ENCODE results near the gene POLE4. TPM values are rescaled to one million over a fixed set of nuclear protein-coding genes. Genes with fewer than 3 reads are reported as not detected.

POLE4 gene, protein sequence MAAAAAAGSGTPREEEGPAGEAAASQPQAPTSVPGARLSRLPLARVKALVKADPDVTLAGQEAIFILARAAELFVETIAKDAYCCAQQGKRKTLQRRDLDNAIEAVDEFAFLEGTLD
- 10 to 100 TPM; 59.2 to 61.8 TPM for total RNA-seq

DNA sequence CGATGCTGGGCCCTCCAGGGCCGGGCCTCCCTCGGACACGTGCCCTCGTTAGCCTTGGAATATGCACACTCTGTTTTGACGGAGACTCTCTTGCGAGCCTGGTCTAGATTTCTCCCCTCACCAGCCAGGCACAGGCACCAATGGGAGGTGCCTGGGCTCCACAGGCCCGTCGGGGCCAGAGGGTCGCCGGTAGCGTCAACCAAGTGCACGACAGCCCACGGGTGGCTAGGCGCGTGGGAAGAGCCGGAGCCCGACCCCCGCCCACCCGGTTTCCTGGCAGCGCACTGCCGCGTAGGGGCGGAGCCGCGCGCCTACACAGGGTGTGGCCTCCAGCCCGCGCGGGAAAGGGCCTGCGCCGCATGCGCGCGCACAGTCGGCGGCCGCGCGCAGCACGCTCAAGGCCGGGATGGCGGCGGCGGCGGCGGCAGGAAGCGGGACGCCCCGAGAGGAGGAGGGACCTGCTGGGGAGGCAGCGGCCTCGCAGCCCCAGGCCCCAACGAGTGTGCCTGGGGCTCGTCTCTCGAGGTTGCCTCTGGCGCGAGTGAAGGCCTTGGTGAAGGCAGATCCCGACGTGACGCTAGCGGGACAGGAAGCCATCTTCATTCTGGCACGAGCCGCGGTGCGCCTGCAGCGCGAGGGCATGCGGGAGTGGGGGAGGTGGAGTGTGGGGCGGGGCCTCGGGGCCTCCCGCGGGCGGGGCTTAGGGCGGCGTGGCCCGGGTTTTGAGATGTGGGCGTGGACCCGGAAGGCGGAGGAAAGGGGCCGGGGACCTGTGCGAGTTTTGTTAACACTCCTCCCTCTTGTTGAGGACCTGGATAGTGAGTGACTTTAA lies at the start of gene POLE4:
TSS of gene POLE4 (plus strand) at position 370 of the 832 bp plus-strand sequence. CDS start at position 407, 37 bp downstream.
- TF ChIP-seq, protein P1, sequence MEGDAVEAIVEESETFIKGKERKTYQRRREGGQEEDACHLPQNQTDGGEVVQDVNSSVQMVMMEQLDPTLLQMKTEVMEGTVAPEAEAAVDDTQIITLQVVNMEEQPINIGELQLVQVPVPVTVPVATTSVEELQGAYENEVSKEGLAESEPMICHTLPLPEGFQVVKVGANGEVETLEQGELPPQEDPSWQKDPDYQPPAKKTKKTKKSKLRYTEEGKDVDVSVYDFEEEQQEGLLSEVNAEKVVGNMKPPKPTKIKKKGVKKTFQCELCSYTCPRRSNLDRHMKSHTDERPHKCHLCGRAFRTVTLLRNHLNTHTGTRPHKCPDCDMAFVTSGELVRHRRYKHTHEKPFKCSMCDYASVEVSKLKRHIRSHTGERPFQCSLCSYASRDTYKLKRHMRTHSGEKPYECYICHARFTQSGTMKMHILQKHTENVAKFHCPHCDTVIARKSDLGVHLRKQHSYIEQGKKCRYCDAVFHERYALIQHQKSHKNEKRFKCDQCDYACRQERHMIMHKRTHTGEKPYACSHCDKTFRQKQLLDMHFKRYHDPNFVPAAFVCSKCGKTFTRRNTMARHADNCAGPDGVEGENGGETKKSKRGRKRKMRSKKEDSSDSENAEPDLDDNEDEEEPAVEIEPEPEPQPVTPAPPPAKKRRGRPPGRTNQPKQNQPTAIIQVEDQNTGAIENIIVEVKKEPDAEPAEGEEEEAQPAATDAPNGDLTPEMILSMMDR (IDR thresholded peaks at IDR 0.05): no peak
- peak; percentile 95 for DNase-seq
- Histone ChIP-seq H3K4me3 (peak within 1 kb of the TSS; percentile 45), H3K4me1 (no peaks in the 10 kb centered on the region), H3K27me3 (no peaks in the 10 kb centered on the region), H3K27ac (peak within 1 kb of the TSS; percentile 76), H3K36me3 (no peaks in the 10 kb centered on the region), H3K9ac (ENCODE audit: low read depth in 2 of 2, low read length in 2 of 2) (peak within 1 kb of the TSS; percentile 49 to 88), H3K9me3 (no peaks in the 10 kb centered on the region)
- intact Hi-C loops (cut with DNase I): no loop called here

DNA sequence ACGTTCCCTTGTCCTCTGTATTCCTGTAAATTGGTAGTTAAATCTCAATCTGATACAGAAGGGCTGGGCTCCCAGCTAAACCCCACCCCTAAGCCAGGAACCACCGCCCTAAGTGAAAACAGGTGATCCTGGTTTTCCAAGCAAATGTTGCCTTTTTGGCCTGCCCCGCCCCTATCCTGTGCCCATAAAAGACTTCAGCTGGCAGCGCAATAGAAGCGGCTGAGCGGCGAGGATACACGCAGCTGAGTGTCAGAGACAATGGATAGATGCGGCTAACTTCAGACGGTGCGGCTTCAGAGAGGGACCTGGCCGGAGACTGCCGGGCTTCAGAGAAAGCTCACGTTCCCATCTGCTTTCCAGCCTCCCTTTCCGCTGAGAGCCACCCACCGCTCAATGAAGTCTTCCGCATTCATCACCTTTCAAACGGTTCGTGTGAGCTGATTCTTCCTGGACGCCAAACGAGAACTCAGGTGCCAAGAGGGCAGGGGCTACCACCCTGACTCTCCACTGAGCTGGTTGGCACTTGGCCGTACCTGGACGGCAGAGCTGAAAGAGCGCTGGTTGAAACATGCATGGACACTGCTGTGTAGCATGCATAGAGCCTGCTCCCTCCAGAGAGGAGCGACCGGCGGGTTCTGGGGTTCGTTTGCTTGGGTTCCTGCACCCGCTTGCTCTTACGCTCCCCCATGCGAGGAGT lies 49.5 kb upstream of the POLE4 start:
- TF ChIP-seq, protein P1 (IDR thresholded peaks at IDR 0.05): no peak
- intact Hi-C loops (cut with DNase I): no loop called here
- H3K4me3 ChIP-seq: peak overlapping the region; percentile 22
- no peaks in the 10 kb centered on the region for H3K4me1 ChIP-seq
- no peaks in the 10 kb centered on the region for H3K27me3 ChIP-seq
- no peaks in the 10 kb centered on the region for H3K36me3 ChIP-seq
- peak; percentile 87 for DNase-seq
- no peaks in the 10 kb centered on the region for H3K9me3 ChIP-seq
- H3K27ac ChIP-seq: no peak overlapping the region
- H3K9ac ChIP-seq (ENCODE audit: low read depth in 2 of 2, low read length in 2 of 2): no peak overlapping the region

DNA sequence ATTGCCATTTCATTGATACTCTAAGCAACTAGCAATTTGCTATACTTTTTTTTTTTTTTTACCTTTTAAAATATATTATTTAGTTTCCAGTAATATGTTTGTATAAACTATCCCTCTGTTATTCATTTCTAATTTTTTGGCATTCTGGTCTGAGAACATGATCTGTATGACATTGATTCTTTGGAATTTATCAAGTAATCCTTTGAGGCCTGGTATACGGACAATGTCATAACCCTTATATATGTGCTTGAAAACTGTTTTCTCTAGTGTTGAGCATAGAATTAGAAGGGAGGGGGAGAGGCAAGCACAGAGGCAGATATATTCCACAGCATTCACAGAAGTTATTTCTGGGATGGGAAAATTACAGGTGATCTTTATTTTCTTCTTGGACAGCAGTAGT lies 48.2 kb upstream of the POLE4 start:
- intact Hi-C loops (cut with DNase I): loop anchor here (10.0 kb wide), 1 partner anchor 155 kb away; no protein-coding TSS in a partner anchor
- Histone ChIP-seq H3K9me3 (no peaks in the 10 kb centered on the region), H3K27me3 (no peaks in the 10 kb centered on the region), H3K36me3 (no peaks in the 10 kb centered on the region), H3K9ac (ENCODE audit: low read depth in 2 of 2, low read length in 2 of 2) (no peak overlapping the region), H3K4me3 (no peak overlapping the region), H3K4me1 (no peaks in the 10 kb centered on the region), H3K27ac (no peak overlapping the region)
- TF ChIP-seq, protein P1 (IDR thresholded peaks at IDR 0.05): no peak
- no peak for DNase-seq

DNA sequence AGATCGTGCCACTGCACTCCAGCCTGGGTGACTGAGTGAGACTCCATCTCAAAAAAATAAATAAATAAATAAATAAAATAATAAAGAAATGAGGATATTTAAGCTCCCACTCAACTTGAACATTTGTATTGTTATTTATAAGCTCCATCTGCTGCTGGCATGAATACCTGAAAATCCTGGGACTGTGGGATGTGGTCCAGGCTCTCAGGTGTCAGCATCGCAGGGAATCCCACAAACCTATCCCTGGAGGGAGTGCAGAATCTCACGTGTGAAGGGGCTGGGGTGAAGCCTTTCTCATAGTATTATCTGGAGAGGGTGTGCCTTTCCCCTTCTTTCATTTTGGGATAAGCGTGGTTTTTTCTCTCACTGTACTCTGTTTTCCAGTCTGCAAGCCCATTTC lies 47.4 kb upstream of the POLE4 start:
- H3K36me3 ChIP-seq: no peaks in the 10 kb centered on the region
- H3K27ac ChIP-seq: no peak overlapping the region
- no peak for DNase-seq
- H3K9ac ChIP-seq (ENCODE audit: low read depth in 2 of 2, low read length in 2 of 2): no peak overlapping the region
- intact Hi-C loops (cut with DNase I): loop anchor here (10.0 kb wide), 1 partner anchor 154 kb away; no protein-coding TSS in a partner anchor
- no peak overlapping the region for H3K4me3 ChIP-seq
- H3K27me3 ChIP-seq: no peaks in the 10 kb centered on the region
- no peaks in the 10 kb centered on the region for H3K9me3 ChIP-seq
- TF ChIP-seq, protein P1 (IDR thresholded peaks at IDR 0.05): no peak
- H3K4me1 ChIP-seq: no peaks in the 10 kb centered on the region

DNA sequence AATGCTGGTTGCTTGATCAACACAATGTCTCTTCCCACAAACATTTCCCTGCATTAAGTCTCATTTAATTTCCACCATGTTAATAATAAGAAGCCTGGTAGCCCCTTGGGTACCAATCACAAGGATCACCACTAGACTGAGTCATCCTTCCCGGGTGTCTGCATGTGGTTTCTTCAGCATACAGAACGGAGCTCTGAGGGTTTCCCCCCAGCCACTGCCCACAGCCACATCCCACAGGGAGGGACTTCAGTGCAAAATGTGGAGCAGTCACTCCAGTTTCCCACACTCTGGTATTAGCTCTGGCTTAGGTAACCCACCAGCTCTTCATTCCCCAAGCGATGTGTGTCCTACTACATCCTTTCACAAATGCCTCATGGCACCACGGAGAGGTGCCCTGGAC lies 42.7 kb upstream of the POLE4 start:
- H3K27ac ChIP-seq: no peak overlapping the region
- H3K27me3 ChIP-seq: no peaks in the 10 kb centered on the region
- H3K4me1 ChIP-seq: no peaks in the 10 kb centered on the region
- TF ChIP-seq, protein P1 (IDR thresholded peaks at IDR 0.05): no peak
- DNase-seq: no peak
- H3K9me3 ChIP-seq: no peaks in the 10 kb centered on the region
- H3K36me3 ChIP-seq: no peaks in the 10 kb centered on the region
- no peak overlapping the region for H3K4me3 ChIP-seq
- intact Hi-C loops (cut with DNase I): loop anchor here (10.0 kb wide), 1 partner anchor 149 kb away; no protein-coding TSS in a partner anchor
- no peak overlapping the region for H3K9ac ChIP-seq (ENCODE audit: low read depth in 2 of 2, low read length in 2 of 2)

Data from colonic mucosa (tissue), 4 donors.